Measurements from ENCODE around the gene MYB.
"Not testable (repeated sequence)": the region's sequence is repeated elsewhere in the genome, so short reads cannot be mapped to it uniquely, and the experiment has no call there.

The MYB gene

DNA sequence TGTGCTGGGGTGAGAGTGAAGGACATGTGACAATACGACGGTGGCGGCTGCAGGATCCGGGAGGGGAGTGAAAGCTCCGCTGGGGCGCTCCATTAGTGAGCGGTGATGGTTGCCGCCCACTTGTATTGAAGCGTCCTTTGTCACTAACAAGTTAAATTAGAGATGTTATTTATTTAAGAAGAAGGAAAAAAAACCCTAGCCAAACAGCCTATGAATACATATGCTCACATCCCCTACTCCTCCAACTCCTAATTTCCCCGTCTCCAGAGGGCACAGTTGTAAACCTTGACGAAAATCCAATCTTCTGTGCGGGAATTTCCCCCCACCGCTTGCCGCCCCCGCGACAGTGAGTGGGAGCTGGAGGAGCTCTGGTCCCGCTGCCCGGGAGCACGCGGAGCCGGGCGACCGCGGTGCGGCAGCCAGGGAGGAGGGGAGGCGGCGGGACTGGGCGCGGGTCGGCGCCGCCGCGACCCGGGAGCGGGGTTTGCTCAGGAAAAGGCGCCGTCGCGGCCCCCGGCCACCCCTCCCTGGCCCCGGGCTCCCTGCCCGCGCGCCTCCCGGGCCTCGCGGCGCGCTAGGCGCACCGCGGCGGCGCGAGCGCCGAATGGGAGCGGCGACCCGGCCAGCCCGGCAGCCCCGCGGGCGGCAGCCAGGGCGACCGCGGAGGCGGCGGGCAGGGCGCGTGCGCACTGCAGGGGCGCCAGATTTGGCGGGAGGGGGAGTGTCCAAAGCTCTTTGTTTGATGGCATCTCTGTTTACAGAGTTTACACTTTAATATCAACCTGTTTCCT lies at the start of gene MYB:
MYB (plus strand) TSS at position 767 of the 791 bp plus-strand sequence. CDS start 206 bp downstream, outside the sequence.
- intact Hi-C loops (cut with DNase I), result no loop called here
- DNase-seq, result peak in 41 of 42 donors; percentile 21 to 79 (median 55)

- intact Hi-C loops (cut with DNase I), result no loop called here
Observed at GRCh38 chr6:135132776-135133175, 48.3 kb upstream of the MYB start.

DNA sequence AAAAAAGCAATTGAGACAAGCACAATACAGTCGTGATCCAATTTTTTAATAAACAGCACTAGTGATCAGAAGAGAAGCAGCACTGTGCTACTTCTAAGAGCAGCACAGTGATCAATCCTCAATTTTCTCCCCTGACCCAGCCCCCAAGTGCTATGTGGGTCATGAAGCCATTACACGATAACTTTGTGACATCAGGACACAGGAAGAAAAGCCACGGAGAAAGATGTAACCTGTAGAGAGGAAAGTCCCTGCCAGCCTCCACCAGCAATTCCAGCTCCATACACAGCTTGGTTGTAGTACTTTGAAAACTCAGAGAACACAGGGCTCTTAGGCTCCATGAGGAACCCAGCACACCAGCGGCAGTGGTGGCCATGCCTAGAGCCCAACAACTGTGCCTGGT lies 45.3 kb upstream of the MYB start:
- intact Hi-C loops (cut with DNase I), result no loop called here
- DNase-seq, result no peak

More at GRCh38 chr6:135132776-135133175, 48.3 kb upstream of the MYB start:
- DNase-seq, result no peak

DNA sequence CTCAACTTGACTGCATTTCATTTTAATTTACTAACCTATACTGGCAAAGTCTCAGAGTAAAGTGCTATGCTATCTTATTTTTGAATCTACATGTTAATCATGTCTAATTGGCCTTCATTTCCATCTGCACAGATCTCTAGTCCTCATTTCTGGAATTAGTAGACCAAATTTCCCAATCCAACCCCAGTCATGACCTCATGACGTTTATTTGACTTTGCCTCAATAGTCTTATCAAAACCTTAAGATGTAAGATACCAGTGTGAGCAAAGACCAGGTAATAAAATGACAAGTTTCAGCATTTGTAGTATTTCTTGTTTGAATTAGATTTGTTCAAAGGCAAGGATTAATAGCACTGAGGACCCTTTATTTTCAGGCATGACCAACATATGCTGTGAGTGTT lies 43.3 kb upstream of the MYB start:
- DNase-seq, result no peak
- intact Hi-C loops (cut with DNase I), result no loop called here

GRCh38 chr6:135141182-135141581 lies 39.9 kb upstream of the MYB start:
- no peak for DNase-seq
- intact Hi-C loops (cut with DNase I), result no loop called here

GRCh38 chr6:135141728-135142127 lies 39.4 kb upstream of the MYB start:
- no peak for DNase-seq
- intact Hi-C loops (cut with DNase I), result no loop called here

DNA sequence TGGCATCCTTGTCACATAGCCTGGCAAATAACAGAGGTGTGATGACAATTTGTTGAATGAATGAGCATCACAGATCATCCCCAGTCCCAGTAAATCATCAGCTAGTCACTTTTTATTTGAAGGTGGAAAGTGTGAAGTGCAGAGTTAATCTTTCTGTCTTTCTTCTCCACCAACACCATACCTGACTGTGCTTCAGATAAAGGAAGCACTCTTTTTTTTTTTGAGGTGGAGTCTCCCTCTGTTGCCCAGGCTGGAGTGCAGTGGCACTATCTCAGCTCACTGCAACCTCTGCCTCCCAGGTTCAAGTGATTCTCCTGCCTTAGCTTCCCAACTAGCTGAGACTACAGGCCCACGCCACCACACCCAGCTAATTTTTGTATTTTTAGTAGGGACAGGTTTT lies 38.9 kb upstream of the MYB start:
- intact Hi-C loops (cut with DNase I); DNase-seq: not testable (repeated sequence)

DNA sequence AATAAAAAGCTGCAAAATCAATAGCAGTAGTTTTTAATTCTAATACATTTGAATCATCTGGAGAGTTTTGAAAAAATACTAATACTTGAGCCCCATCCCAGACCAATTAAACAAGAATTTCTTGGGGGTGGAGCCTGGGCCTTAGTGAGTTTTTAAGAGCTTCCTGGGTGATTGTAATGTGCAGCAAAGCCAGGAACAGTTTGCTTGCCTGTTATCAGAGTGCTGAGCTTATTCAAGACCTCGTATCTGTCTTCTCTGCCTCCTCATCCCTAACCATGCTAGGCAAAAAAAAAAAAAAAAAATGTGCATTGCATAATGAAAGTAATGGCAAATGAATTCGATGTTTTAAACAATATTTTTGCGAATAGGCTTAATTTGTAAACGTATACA lies 36.4 kb upstream of the MYB start:
- DNase-seq, result no peak
- intact Hi-C loops (cut with DNase I), result no loop called here

GRCh38 chr6:135145063-135145800 lies 35.9 kb upstream of the MYB start:
- intact Hi-C loops (cut with DNase I), result no loop called here
- DNase-seq, result peak in 5 of 42 donors; percentile 7 to 38 (median 18)

- intact Hi-C loops (cut with DNase I), result no loop called here
- DNase-seq, result no peak
Observed at GRCh38 chr6:135146162-135146934, 34.8 kb upstream of the MYB start.

DNA sequence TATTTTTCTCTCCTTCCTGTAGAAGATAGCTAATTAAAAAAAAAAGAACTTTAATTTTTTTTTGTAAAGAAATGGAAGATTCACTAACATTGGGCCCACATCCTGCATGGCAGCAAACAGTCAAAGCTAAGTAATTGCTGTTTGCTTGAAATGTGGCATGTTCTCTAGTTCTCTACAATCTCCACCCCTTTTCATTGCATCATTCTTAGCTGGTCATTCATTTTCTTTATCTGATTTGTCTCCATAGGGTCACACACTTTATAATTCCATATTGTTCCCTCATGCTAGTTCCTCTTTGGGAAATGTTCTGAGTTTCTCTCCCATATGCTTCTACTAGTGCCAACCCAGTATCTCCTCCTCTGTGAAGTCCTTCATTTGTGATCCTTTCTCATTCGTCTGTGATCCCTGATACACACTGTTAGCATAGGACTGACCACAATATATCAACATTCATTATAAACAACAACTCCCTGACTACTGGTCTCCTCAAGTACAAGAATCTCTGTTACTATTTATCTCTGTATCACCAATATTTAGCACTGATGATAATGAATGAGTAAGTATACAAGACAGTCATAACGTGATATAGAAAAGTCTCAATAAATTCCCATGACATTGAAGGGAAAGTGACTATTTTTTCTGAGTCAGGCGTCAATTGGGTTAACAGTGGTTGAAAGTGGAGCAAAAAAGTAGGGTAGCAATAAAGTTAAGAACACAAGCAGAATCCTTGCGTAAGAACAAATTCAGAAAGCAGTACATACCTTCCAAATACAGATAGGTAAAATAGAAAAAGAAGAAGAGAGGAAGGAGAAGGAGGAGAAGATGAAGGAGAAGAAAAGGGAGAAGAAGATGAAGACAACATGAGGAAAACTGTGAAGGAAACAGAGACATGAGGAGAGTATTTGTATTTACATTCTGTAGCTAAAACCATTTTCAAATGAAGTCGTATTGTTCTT lies 33.2 kb upstream of the MYB start:
- intact Hi-C loops (cut with DNase I), result no loop called here

GRCh38 chr6:135148889-135149288 lies 32.2 kb upstream of the MYB start:
- intact Hi-C loops (cut with DNase I), result no loop called here
- no peak for DNase-seq

More for the DNA sequence above, 33.2 kb upstream of the MYB start:
- DNase-seq, result no peak

GRCh38 chr6:135149376-135149775 lies 31.7 kb upstream of the MYB start:
- no peak for DNase-seq
- intact Hi-C loops (cut with DNase I), result no loop called here

- intact Hi-C loops (cut with DNase I); DNase-seq: not testable (repeated sequence)
Observed at GRCh38 chr6:135150481-135150880, 30.6 kb upstream of the MYB start.

GRCh38 chr6:135154125-135154524 lies 27.0 kb upstream of the MYB start:
- intact Hi-C loops (cut with DNase I); DNase-seq: not testable (repeated sequence)

DNA sequence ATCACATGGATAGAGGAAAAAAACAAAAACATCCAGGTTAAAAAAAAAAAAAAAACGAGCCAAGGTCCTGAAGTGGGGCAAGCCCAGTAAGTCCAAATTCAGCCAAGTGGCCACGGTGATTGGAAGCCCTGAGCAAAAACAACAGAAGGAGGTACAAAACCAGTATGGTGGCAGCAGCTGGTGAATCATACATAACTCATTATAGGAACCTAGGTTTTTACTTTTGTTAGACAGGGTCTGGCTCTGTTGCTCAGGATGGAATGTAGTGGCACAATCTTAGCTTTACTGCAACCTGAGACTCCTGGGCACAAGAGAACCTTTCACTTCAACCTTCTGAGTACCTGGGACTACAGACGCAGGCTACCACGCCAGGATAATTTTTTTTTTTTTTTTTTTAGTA lies 22.7 kb upstream of the MYB start:
- no peak for DNase-seq
- intact Hi-C loops (cut with DNase I), result no loop called here

- no peak for DNase-seq
Observed at GRCh38 chr6:135159531-135159930, 21.6 kb upstream of the MYB start.

More at GRCh38 chr6:135159531-135159930, 21.6 kb upstream of the MYB start:
- intact Hi-C loops (cut with DNase I), result no loop called here

Measured in head of caudate nucleus (tissue), 42 donors.